ENCODE measurements around the gene ITPKB.

- TF ChIP-seq EP300 (IDR thresholded peaks at IDR 0.05) (no peak), CTCF (IDR thresholded peaks at IDR 0.05) (no peak), POLR2A (IDR thresholded peaks at IDR 0.05) (no peak)
Observed at GRCh38 chr1:226754793-226755533, 15.9 kb upstream of the ITPKB start.

All from ovary (tissue), 3 donors.